HG03280 (cell line): ENCODE results near the gene PRTN3.
"Not testable (repeated sequence)": the region's sequence is repeated elsewhere in the genome, so short reads cannot be mapped to it uniquely, and the experiment has no call there.

Source experiments
- ATAC-seq: cut with Tn5 transposase; IDR thresholded peaks from one replicate; pipeline ENCODE4 v1.9.1; 2021; ENCODE audit warnings: mild to moderate bottlenecking, moderate library complexity; ENCODE audit not compliant: unreplicated experiment

Gene PRTN3

DNA sequence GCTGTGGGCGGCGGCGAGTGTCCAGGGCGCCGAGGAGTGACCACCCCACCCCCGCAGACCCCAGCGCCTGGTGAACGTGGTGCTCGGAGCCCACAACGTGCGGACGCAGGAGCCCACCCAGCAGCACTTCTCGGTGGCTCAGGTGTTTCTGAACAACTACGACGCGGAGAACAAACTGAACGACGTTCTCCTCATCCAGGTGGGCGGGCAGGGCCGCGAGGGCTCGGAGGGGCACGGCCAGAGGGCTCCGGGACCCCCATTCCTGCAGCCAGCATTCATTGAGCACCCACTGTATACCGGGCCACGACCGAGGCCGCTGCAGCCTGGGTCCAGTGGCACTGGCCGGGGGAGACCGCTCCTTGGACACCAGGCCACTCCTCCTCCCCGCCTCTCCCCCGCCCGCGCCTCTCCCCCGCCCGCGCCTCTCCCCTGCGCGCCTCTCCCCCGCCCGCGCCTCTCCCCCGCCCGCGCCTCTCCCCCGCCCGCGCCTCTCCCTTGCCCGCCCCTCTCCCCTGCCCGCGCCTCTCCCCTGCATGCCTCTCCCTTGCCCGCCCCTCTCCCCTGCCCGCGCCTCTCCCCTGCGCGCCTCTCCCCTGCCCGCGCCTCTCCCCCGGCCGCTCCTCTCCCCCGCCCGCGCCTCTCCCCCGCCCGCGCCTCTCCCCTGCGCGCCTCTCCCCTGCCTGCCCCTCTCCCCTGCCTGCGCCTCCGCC is 3.2 kb downstream of the PRTN3 start:
- no peak for ATAC-seq

DNA sequence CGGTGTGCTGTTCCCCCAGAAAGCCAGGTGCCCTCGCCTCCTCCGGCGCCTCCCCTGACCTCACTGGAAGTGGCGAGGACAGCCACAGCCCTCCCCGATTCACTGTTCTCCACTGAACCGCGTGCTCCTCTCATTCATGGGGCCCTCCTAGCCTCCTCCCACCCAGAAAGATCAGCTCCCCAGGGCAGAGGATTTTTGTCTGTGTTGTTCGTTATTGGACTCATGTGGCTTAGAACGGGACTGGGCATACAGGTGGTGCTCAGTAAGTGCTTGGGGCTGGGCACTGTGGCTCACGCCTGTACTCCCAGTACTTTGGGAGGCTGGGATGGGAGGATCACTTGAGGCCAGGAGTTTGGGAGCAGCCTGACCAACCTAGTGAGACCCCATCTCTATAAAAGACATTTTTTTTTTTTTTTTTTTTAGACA is 3.8 kb downstream of the PRTN3 start:
- no peak for ATAC-seq

- ATAC-seq = no peak
Observed at GRCh38 chr19:845707-846521, 5.1 kb downstream of the PRTN3 start.

GRCh38 chr19:848386-848921 is 7.7 kb downstream of the PRTN3 start:
- no peak for ATAC-seq

DNA sequence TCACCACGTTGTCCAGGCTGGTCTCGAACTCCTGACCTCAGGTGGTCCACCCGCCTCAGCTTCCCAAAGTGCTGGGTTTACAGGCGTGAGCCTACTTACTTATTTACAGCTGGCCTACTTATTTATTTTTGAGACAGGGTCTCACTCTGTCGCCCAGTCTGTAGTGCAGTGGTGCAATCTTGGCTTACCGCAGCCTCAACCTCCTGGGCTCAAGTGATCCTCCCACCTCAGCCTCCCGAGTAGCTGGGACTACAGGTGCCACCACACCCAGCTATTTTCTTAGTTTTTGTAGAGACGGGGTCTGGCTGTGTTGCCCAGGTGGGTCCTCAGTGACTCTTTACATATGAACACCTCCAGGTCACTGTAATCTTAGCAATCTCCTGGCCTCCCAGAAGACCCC is 8.4 kb downstream of the PRTN3 start:
- not testable (repeated sequence) for ATAC-seq

- ATAC-seq = no peak
Observed at GRCh38 chr19:850221-850978, 9.6 kb downstream of the PRTN3 start.

DNA sequence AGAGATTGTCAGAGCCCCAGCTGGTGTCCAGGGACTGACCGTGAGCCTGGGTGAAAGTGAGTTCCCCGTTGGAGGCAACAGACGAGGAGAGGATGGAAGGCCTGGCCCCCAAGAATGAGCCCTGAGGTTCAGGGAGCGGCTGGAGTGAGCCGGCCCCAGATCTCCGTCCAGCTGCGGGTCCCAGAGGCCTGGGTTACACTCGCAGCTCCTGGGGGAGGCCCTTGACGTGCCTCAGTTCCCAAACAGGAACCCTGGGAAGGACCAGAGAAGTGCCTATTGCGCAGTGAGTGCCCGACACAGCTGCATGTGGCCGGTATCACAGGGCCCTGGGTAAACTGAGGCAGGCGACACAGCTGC is 10.2 kb downstream of the PRTN3 start:
- no peak for ATAC-seq

- ATAC-seq = no peak
Observed at GRCh38 chr19:852136-853013, 11.6 kb downstream of the PRTN3 start, which contains the start of gene ELANE. Gene ELANE, plus strand, starts transcription at chr19:852303. Its CDS starts 26 bp downstream, at chr19:852329.

GRCh38 chr19:853014-853585 is 12.3 kb downstream of the PRTN3 start:
- no peak for ATAC-seq

DNA sequence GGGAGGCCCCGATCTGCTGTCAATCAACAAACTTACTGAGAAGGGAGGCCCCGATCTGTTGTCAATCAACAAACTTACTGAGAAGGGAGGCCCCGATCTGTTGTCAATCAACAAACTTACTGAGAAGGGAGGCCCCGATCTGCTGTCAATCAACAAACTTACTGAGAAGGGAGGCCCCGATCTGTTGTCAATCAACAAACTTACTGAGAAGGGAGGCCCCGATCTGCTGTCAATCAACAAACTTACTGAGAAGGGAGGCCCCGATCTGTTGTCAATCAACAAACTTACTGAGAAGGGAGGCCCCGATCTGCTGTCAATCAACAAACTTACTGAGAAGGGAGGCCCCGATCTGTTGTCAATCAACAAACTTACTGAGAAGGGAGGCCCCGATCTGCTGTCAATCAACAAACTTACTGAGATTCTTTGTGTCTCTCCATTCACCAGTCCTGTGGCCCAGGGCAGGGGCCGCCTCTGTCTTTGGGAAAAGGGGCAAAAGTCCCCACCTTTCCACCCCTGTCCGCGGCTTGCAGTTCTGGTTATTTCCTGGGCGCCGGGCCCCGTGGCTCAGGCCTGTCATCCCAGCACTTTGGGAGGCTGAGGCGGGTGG is 12.9 kb downstream of the PRTN3 start:
- not testable (repeated sequence) for ATAC-seq

DNA sequence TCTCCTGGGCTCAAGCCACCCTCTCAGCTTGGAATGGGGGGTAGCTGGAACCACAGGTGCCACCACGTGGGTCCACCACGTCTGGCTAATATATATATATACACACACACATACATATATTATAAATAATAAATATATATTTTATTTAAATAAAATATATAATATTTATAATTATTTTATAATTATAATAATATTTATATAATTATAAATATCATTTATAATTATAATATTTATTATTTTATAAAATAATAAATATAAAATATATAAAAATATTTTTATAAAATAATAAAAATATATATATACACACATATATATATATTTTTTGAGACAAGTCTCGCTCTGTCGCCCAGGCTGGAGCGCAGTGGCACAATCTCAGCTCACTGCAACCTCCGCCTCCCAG is 13.8 kb downstream of the PRTN3 start:
- no peak for ATAC-seq

GRCh38 chr19:855142-855541 is 14.3 kb downstream of the PRTN3 start:
- ATAC-seq = no peak

GRCh38 chr19:855566-856120 is 14.8 kb downstream of the PRTN3 start:
- ATAC-seq = no peak

DNA sequence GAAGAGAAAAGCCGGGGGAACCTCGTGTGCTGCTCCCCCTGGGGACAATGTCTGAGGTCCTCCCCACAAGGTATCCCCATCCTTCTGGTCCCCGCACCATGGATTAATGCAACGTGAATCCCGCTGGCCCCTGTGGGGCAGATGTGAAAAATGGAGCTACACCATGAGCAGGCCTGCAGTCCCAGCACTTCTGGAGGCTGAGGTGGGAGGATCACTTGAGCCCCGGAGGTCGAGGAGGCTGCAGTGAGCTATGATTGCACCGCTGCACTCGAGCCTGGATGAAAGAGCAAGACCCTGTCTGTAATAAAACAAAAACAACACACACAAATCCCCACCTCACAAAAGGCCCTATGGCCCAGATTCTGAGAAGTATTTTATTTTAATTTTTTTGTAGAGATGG is 17.5 kb downstream of the PRTN3 start:
- no peak for ATAC-seq

DNA sequence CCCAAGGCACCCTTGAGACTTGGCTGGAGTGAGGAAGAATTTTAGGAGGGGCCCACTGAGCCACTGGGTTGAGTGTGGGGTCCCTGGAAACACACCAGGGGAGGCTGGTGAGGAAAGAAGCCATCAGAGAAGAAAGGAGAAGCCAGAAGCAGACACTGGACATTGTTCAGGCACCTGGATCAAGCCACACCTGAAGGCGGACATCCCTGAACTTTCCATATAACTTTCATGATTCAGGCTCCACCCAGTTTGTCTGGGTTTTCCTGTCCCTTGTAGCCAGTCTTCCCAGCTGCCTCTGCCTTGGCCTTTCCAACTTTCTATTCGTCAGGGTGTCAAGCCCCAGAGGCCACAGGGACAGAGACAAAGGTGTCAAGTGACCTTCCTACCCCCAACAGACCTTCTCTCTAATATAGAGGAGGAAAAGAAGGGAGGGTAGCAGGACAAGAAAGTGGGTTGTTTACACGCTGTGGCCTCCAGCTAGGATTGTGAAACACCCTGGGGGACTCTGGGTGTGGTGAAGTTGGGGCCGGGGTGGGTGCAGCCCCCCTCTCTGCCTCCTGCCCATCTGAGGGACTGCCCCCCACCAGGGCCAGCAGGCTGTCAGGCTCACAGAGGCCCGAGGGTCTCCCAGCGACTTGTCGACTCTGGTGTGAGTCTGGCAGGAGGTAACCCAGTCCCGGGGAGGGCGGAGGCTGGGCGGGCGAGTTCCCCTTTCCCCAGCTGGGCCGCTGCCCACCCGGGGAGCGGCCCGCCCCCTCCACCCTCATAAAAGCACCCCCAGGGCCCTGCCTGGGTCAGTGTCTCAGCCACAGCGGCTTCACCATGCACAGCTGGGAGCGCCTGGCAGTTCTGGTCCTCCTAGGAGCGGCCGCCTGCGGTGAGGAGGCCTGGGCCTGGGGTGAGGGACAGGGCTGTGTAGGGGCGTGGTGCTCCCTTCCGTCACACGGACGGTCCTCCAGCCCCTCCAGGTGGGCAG is 18.4 kb downstream of the PRTN3 start, which contains the start of gene CFD:
TSS of gene CFD (plus strand) at position 797 of the 976 bp plus-strand sequence. CDS start at position 823, 26 bp downstream.
- no peak for ATAC-seq

- no peak for ATAC-seq
Observed at GRCh38 chr19:861141-861755, 20.4 kb downstream of the PRTN3 start.

- ATAC-seq = no peak
Observed at GRCh38 chr19:861756-862580, 21.2 kb downstream of the PRTN3 start.
